ENCODE measurements around the gene RIT2. TPM values are rescaled to one million over a fixed set of nuclear protein-coding genes. Genes with fewer than 3 reads are reported as not detected.

Gene RIT2
- polyA plus RNA-seq, 1 donor from 2014 or later: 1.1 TPM

DNA sequence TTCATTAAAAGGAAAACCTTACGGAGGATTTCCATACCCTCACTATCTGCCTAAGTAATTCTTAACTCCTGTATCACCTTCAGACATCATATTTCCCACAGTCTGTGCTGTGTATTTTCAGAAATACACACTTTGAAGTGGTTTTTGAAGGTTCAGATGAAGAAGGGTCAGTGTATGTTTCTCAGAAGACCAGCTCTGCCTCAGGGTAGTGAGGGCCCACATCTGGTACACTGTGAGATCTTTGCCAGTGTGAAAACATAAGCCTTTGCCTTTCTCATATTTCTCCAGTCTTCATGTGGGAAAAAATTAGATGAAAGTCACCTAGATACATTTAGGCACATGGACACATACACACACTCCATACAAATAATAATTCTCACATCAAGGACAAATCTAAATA is 408.4 kb downstream of the RIT2 start:
- H3K27ac ChIP-seq (ENCODE audit: low read length): no peak overlapping the region
- H3F3A ChIP-seq (ENCODE audit: insufficient read depth, low read length, poor library complexity, severe bottlenecking): no peaks in the 10 kb centered on the region
- H3K4me3 ChIP-seq (ENCODE audit: low read length): no peak overlapping the region
- no peak for TF ChIP-seq RAD21 (conservative IDR thresholded peaks at IDR 0.05)
- no peak for TF ChIP-seq TAF1 (IDR thresholded peaks at IDR 0.05; ENCODE audit: low read depth)
- TF ChIP-seq, protein P1, sequence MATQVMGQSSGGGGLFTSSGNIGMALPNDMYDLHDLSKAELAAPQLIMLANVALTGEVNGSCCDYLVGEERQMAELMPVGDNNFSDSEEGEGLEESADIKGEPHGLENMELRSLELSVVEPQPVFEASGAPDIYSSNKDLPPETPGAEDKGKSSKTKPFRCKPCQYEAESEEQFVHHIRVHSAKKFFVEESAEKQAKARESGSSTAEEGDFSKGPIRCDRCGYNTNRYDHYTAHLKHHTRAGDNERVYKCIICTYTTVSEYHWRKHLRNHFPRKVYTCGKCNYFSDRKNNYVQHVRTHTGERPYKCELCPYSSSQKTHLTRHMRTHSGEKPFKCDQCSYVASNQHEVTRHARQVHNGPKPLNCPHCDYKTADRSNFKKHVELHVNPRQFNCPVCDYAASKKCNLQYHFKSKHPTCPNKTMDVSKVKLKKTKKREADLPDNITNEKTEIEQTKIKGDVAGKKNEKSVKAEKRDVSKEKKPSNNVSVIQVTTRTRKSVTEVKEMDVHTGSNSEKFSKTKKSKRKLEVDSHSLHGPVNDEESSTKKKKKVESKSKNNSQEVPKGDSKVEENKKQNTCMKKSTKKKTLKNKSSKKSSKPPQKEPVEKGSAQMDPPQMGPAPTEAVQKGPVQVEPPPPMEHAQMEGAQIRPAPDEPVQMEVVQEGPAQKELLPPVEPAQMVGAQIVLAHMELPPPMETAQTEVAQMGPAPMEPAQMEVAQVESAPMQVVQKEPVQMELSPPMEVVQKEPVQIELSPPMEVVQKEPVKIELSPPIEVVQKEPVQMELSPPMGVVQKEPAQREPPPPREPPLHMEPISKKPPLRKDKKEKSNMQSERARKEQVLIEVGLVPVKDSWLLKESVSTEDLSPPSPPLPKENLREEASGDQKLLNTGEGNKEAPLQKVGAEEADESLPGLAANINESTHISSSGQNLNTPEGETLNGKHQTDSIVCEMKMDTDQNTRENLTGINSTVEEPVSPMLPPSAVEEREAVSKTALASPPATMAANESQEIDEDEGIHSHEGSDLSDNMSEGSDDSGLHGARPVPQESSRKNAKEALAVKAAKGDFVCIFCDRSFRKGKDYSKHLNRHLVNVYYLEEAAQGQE (IDR thresholded peaks at IDR 0.05; ENCODE audit: borderline replicate concordance): no peak
- TF ChIP-seq SMC3 (conservative IDR thresholded peaks at IDR 0.05; ENCODE audit: poor library complexity): no peak
- no peak for TF ChIP-seq EZH2 (IDR thresholded peaks at IDR 0.05; ENCODE audit: borderline replicate concordance, insufficient read depth, low read length, poor library complexity, severe bottlenecking)
- TF ChIP-seq MXI1 (conservative IDR thresholded peaks at IDR 0.05; ENCODE audit: poor library complexity, severe bottlenecking): no peak
- TF ChIP-seq, protein P2, sequence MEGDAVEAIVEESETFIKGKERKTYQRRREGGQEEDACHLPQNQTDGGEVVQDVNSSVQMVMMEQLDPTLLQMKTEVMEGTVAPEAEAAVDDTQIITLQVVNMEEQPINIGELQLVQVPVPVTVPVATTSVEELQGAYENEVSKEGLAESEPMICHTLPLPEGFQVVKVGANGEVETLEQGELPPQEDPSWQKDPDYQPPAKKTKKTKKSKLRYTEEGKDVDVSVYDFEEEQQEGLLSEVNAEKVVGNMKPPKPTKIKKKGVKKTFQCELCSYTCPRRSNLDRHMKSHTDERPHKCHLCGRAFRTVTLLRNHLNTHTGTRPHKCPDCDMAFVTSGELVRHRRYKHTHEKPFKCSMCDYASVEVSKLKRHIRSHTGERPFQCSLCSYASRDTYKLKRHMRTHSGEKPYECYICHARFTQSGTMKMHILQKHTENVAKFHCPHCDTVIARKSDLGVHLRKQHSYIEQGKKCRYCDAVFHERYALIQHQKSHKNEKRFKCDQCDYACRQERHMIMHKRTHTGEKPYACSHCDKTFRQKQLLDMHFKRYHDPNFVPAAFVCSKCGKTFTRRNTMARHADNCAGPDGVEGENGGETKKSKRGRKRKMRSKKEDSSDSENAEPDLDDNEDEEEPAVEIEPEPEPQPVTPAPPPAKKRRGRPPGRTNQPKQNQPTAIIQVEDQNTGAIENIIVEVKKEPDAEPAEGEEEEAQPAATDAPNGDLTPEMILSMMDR (IDR thresholded peaks at IDR 0.05; ENCODE audit: poor library complexity, severe bottlenecking): no peak
- no peak for TF ChIP-seq POLR2AphosphoS5 (IDR thresholded peaks at IDR 0.05)
- TF ChIP-seq EP300 (conservative IDR thresholded peaks at IDR 0.05; ENCODE audit: poor library complexity, severe bottlenecking): no peak
- no peaks in the 10 kb centered on the region for H4K20me1 ChIP-seq (ENCODE audit: insufficient read depth)
- no peak overlapping the region for H3K9ac ChIP-seq (ENCODE audit: low read length)
- no peaks in the 10 kb centered on the region for H3K79me2 ChIP-seq (replicated peaks; ENCODE audit: insufficient read depth, low read length)
- H2AFZ ChIP-seq (ENCODE audit: low read depth, low read length): no peak overlapping the region
- no peaks in the 10 kb centered on the region for H3K27me3 ChIP-seq (ENCODE audit: insufficient read depth, low read depth, low read length)
- H3K36me3 ChIP-seq (ENCODE audit: insufficient read depth, low read length): no peaks in the 10 kb centered on the region
- no peaks in the 10 kb centered on the region for H3K9me2 ChIP-seq (ENCODE audit: insufficient read depth, low read length)
- H3K9me3 ChIP-seq (ENCODE audit: low read length): no peaks in the 10 kb centered on the region
- no peak overlapping the region for H3K4me2 ChIP-seq (ENCODE audit: low read length)

DNA sequence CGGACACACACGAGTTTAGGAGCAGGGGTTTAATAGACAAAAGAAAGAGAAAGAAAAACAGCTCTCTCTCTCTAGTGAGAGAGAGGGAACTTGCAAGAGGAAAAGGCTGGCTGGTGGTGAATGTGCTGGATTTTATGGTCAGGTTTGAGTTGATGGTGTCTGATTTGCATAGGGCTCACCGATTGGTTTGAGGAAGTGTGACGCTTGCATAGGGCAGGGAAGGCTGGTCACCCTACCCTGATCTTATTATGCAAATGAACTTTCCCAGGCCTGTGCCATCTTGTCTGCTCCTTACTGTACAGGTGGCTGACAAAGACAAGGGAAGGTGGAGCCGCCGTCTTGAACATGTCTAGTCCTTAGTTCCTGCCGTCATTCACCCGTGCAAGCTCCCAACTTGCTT is 408.9 kb downstream of the RIT2 start:
- Histone ChIP-seq H3K9ac (ENCODE audit: low read length) (no peak overlapping the region), H3K27me3 (ENCODE audit: insufficient read depth, low read depth, low read length) (no peaks in the 10 kb centered on the region), H3K9me3 (ENCODE audit: low read length) (no peaks in the 10 kb centered on the region), H3K27ac (ENCODE audit: low read length) (peak overlapping the region; percentile 37), H3K36me3 (ENCODE audit: insufficient read depth, low read length) (no peaks in the 10 kb centered on the region), H4K20me1 (ENCODE audit: insufficient read depth) (no peaks in the 10 kb centered on the region), H3K4me2 (ENCODE audit: low read length) (no peak overlapping the region), H3K79me2 (replicated peaks; ENCODE audit: insufficient read depth, low read length) (no peaks in the 10 kb centered on the region), H3K9me2 (ENCODE audit: insufficient read depth, low read length) (no peaks in the 10 kb centered on the region), H3K4me3 (ENCODE audit: low read length) (no peak overlapping the region), H3F3A (ENCODE audit: insufficient read depth, low read length, poor library complexity, severe bottlenecking) (no peaks in the 10 kb centered on the region), H2AFZ (ENCODE audit: low read depth, low read length) (no peak overlapping the region)
- TF ChIP-seq, protein P2 (IDR thresholded peaks at IDR 0.05; ENCODE audit: poor library complexity, severe bottlenecking): no peak
- no peak for TF ChIP-seq TAF1 (IDR thresholded peaks at IDR 0.05; ENCODE audit: low read depth)
- no peak for TF ChIP-seq RAD21 (conservative IDR thresholded peaks at IDR 0.05)
- no peak for TF ChIP-seq SMC3 (conservative IDR thresholded peaks at IDR 0.05; ENCODE audit: poor library complexity)
- TF ChIP-seq POLR2AphosphoS5 (IDR thresholded peaks at IDR 0.05): no peak
- no peak for TF ChIP-seq EP300 (conservative IDR thresholded peaks at IDR 0.05; ENCODE audit: poor library complexity, severe bottlenecking)
- TF ChIP-seq EZH2 (IDR thresholded peaks at IDR 0.05; ENCODE audit: borderline replicate concordance, insufficient read depth, low read length, poor library complexity, severe bottlenecking): no peak
- TF ChIP-seq, protein P1 (IDR thresholded peaks at IDR 0.05; ENCODE audit: borderline replicate concordance): no peak
- no peak for TF ChIP-seq MXI1 (conservative IDR thresholded peaks at IDR 0.05; ENCODE audit: poor library complexity, severe bottlenecking)
